HL-60 (cell line): Measurements from ENCODE around the gene EEF1B2.

Experiments
- POLR2AphosphoS5 ChIP-seq: IDR thresholded peaks from 2 replicates; pipeline ENCODE4 v1.6.1; 2012; ENCODE audit warnings: low read depth
- TF ChIP-seq, protein P1 (sequence below): IDR thresholded peaks from one replicate; pipeline ENCODE4 v1.5.1; 2011; ENCODE audit warnings: low read length, control low read depth, inconsistent platforms; ENCODE audit not compliant: insufficient read depth

DNA sequence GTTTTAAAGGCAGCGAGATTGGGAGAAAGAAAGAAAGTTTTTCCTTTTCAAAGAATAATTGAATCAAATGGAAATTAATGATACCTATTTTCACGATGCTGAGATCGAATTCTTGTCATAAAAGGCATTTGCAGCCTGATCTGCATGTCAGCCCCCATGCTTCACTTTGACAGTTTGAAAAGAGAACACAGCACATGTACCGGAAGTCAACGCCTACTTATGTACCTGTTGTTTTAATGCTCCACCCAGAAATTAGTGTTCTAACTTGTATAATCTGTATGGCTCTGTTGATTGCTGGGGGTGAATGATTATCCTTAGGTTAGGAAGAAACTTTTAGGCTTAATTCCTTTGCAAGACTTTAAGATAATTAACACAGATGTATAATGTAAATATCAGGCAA is 31.0 kb downstream of the EEF1B2 start:
- TF ChIP-seq, protein P1, sequence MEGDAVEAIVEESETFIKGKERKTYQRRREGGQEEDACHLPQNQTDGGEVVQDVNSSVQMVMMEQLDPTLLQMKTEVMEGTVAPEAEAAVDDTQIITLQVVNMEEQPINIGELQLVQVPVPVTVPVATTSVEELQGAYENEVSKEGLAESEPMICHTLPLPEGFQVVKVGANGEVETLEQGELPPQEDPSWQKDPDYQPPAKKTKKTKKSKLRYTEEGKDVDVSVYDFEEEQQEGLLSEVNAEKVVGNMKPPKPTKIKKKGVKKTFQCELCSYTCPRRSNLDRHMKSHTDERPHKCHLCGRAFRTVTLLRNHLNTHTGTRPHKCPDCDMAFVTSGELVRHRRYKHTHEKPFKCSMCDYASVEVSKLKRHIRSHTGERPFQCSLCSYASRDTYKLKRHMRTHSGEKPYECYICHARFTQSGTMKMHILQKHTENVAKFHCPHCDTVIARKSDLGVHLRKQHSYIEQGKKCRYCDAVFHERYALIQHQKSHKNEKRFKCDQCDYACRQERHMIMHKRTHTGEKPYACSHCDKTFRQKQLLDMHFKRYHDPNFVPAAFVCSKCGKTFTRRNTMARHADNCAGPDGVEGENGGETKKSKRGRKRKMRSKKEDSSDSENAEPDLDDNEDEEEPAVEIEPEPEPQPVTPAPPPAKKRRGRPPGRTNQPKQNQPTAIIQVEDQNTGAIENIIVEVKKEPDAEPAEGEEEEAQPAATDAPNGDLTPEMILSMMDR = no peak
- no peak for TF ChIP-seq POLR2AphosphoS5
